NT2/D1 (cell line): Measurements from ENCODE around the gene GHRH.

Experiments
- DNase-seq: peaks from one replicate; pipeline ENCODE4 v3.0.0-alpha.2; 2011; ENCODE audit warnings: low read depth, low spot score
- H3K27me3 ChIP-seq: 2 replicates; pipeline ENCODE4 v1.6.0; 2011; ENCODE audit warnings: mild to moderate bottlenecking; ENCODE audit not compliant: insufficient read length, insufficient read depth
- H3K36me3 ChIP-seq: 2 replicates; pipeline ENCODE4 v1.6.1; 2011; ENCODE audit warnings: mild to moderate bottlenecking, low read length, mixed read lengths; ENCODE audit not compliant: insufficient read depth, insufficient read length
- H3K4me1 ChIP-seq: 2 replicates; pipeline ENCODE4 v1.5.1; 2011; ENCODE audit not compliant: insufficient read depth, insufficient read length
- H3K4me3 ChIP-seq: 2 replicates; pipeline ENCODE4 v1.5.1; 2011; ENCODE audit warnings: low read depth; ENCODE audit not compliant: insufficient read length
- H3K9ac ChIP-seq: 2 replicates; pipeline ENCODE4 v1.6.0; 2011; ENCODE audit warnings: low read depth; ENCODE audit not compliant: insufficient read length
- H3K9me3 ChIP-seq: 2 replicates; pipeline ENCODE4 v1.5.1; 2011; ENCODE audit warnings: mild to moderate bottlenecking, low read length; ENCODE audit not compliant: insufficient read depth
- SUZ12 ChIP-seq: IDR thresholded peaks from 2 replicates; pipeline ENCODE4 v1.6.1; 2011; ENCODE audit not compliant: insufficient read length, insufficient read depth; ENCODE audit errors: extremely low read depth
- YY1 ChIP-seq: IDR thresholded peaks from 2 replicates; pipeline ENCODE4 v1.6.1; 2011; ENCODE audit not compliant: insufficient read length, insufficient read depth
- ZNF274 ChIP-seq: IDR thresholded peaks from 2 replicates; pipeline ENCODE4 v1.6.1; 2011; ENCODE audit warnings: mild to moderate bottlenecking, low read depth, low read length

GHRH gene

GRCh38 chr20:37218441-37218840, 43.2 kb downstream of the GHRH start:
- Histone ChIP-seq H3K4me3 (no peak overlapping the region), H3K9ac (no peak overlapping the region), H3K36me3 (peaks cover 76% of the 10 kb centered on the region), H3K27me3 (no peaks in the 10 kb centered on the region), H3K9me3 (no peaks in the 10 kb centered on the region), H3K4me1 (no peaks in the 10 kb centered on the region)
- TF ChIP-seq YY1 (no peak), ZNF274 (no peak), SUZ12 (no peak)
- DNase-seq = no peak

DNA sequence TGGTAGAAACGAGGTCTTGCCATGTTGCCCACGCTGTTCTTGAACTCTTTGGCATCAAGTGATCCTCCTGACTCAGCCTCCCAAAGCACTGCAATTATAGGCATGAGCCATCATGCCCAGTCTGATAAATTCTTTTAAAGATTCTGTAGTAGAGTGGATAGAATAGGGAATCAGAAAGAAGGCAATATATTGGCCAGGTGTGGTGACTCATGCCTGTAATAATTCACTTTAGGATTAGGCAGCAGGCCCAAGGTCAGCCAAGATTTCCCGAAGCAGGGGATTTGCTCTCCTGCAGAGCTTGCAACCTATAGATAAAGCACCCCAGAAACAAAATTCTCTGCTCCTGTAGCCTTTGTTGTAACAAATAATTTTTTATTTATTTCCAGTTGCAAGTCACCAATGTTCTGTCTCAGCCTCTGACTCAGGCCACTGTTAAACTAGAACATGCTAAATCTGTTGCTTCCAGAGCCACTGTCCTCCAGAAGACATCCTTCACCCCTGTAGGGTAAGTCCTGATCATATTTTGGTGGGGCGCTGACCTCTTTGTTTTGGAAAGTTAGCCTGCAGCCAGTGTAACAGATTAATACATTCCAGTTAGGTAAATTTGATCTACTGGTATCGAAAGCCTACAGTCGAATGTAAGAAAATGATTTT, 51.8 kb downstream of the GHRH start:
- H3K36me3 ChIP-seq = peaks cover 93% of the 10 kb centered on the region
- no peak overlapping the region for H3K4me3 ChIP-seq
- no peak for DNase-seq
- no peaks in the 10 kb centered on the region for H3K27me3 ChIP-seq
- no peaks in the 10 kb centered on the region for H3K4me1 ChIP-seq
- no peak overlapping the region for H3K9ac ChIP-seq
- H3K9me3 ChIP-seq = no peaks in the 10 kb centered on the region
- no peak for TF ChIP-seq YY1
- TF ChIP-seq ZNF274 = no peak
- no peak for TF ChIP-seq SUZ12

- no peaks in the 10 kb centered on the region for H3K4me1 ChIP-seq
- no peak for DNase-seq
- H3K27me3 ChIP-seq = no peaks in the 10 kb centered on the region
- H3K36me3 ChIP-seq = peaks cover 93% of the 10 kb centered on the region
- H3K9ac ChIP-seq = no peak overlapping the region
- no peaks in the 10 kb centered on the region for H3K9me3 ChIP-seq
- no peak overlapping the region for H3K4me3 ChIP-seq
- TF ChIP-seq SUZ12 = no peak
- no peak for TF ChIP-seq ZNF274
- TF ChIP-seq YY1 = no peak
These were observed 52.4 kb downstream of the GHRH start for GRCh38 chr20:37209193-37209592.

- no peak for DNase-seq
- Histone ChIP-seq H3K9me3 (no peaks in the 10 kb centered on the region), H3K4me1 (no peaks in the 10 kb centered on the region), H3K36me3 (peaks cover 92% of the 10 kb centered on the region), H3K27me3 (no peaks in the 10 kb centered on the region), H3K4me3 (no peak overlapping the region), H3K9ac (no peak overlapping the region)
- TF ChIP-seq SUZ12 (no peak), YY1 (no peak), ZNF274 (no peak)
These were observed 54.4 kb downstream of the GHRH start for GRCh38 chr20:37207171-37207570.

DNA sequence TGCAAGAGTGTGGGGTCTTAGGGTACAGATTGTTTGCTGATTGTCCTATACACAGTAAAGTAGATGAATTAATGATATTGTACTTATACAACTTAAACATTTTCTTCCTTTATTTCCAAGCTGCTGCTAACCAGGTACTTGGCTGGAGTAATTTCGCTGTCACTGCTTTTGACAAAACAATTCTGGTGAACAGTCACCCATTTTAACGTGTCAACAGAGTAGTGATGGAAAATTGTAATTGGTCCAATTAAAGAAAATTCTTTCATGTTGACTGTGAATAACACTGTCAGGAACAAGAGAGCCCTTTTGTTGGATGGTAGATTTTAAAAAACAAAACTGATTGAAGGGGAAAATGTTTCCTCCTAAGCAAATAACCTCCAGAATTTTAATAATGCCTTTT, 55.8 kb downstream of the GHRH start:
- TF ChIP-seq SUZ12 (no peak), ZNF274 (no peak), YY1 (no peak)
- no peak for DNase-seq
- H3K36me3 ChIP-seq = peaks cover 93% of the 10 kb centered on the region
- H3K4me1 ChIP-seq = no peaks in the 10 kb centered on the region
- H3K9ac ChIP-seq = no peak overlapping the region
- no peaks in the 10 kb centered on the region for H3K9me3 ChIP-seq
- H3K4me3 ChIP-seq = no peak overlapping the region
- H3K27me3 ChIP-seq = no peaks in the 10 kb centered on the region

DNA sequence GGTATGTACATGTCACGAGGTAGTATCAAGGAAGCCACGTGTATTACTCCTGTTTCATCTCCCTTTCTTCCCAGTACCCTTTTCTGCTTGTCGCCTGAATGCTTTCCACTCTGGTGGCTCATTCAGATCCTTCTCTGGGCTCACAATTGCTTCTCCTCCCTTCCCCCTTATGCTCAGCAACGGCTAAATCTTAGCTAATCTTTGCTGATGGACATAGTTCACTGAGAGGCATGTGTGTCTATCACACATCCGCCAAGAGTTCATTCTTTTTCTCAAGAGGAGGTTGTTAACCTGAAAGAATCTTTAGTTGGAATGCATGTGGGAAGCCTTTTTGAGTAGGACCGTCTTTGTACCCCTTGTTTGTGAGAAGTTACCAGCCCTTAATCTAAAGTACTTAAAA, 56.5 kb downstream of the GHRH start:
- Histone ChIP-seq H3K36me3 (peaks cover 95% of the 10 kb centered on the region), H3K9ac (no peak overlapping the region), H3K4me1 (no peaks in the 10 kb centered on the region), H3K4me3 (no peak overlapping the region), H3K9me3 (no peaks in the 10 kb centered on the region), H3K27me3 (no peaks in the 10 kb centered on the region)
- no peak for TF ChIP-seq SUZ12
- no peak for TF ChIP-seq ZNF274
- TF ChIP-seq YY1 = no peak
- DNase-seq = no peak

DNA sequence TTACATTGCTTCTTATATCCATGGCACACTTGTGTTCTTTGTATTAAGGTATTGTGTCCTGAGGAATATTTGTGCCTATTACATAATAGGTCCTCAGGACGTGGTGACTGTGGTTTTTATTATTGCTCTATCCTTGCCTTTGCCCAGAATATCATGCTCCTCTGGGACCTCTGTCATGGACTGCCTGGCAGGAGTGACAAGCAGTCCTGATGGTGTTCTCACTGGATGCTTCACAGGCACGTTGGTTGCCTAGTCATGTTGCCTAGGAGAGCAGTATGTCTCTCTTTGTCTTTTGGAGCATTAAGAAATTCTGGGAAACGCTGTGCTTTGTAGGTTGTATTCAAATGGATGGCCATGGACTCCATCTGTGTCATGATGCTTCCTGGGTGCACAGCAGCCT, 57.6 kb downstream of the GHRH start:
- Histone ChIP-seq H3K9me3 (no peaks in the 10 kb centered on the region), H3K4me1 (no peaks in the 10 kb centered on the region), H3K9ac (no peak overlapping the region), H3K27me3 (no peaks in the 10 kb centered on the region), H3K36me3 (peaks cover 94% of the 10 kb centered on the region), H3K4me3 (no peak overlapping the region)
- TF ChIP-seq ZNF274 (no peak), YY1 (no peak), SUZ12 (no peak)
- DNase-seq = no peak

- Histone ChIP-seq H3K27me3 (no peaks in the 10 kb centered on the region), H3K9me3 (no peaks in the 10 kb centered on the region), H3K9ac (no peak overlapping the region), H3K4me1 (no peaks in the 10 kb centered on the region), H3K36me3 (peaks cover 94% of the 10 kb centered on the region), H3K4me3 (no peak overlapping the region)
- no peak for TF ChIP-seq ZNF274
- peak; percentile 44 for DNase-seq
These were observed 59.2 kb downstream of the GHRH start for GRCh38 chr20:37202267-37202943.
